NCI-H2171 (cell line): ENCODE results near the gene COL3A1.

Experiments used
- DNase-seq: peaks from one replicate; lab custom pipeline; 2025; lab: John Stamatoyannopoulos, UW

COL3A1 gene

GRCh38 chr2:189018631-189019030, 44.5 kb downstream of the COL3A1 start:
- DNase-seq = no peak

DNA sequence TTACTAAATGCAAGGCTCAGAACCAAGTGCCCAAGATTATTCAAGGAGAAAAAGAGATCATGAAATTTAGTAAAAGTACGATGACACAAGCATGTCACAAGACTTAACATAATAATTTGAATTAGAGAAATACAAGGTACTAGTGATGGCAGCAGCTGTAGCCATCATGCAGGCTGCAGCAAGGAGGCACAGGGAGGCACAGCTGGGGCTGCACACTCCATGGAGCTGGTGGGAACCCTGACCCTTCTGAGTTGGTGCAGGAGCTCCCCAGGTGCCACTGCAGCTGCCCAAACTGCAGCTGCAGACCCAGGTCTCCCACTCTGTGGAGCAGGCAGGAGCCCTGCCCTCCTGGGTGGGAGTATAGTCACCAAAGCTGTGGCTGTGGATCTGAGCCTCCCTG, 46.0 kb downstream of the COL3A1 start:
- no peak for DNase-seq

- DNase-seq = no peak
These were observed 47.9 kb downstream of the COL3A1 start for GRCh38 chr2:189022053-189022481.

- DNase-seq = no peak
These were observed 48.3 kb downstream of the COL3A1 start for GRCh38 chr2:189022492-189022891.

DNA sequence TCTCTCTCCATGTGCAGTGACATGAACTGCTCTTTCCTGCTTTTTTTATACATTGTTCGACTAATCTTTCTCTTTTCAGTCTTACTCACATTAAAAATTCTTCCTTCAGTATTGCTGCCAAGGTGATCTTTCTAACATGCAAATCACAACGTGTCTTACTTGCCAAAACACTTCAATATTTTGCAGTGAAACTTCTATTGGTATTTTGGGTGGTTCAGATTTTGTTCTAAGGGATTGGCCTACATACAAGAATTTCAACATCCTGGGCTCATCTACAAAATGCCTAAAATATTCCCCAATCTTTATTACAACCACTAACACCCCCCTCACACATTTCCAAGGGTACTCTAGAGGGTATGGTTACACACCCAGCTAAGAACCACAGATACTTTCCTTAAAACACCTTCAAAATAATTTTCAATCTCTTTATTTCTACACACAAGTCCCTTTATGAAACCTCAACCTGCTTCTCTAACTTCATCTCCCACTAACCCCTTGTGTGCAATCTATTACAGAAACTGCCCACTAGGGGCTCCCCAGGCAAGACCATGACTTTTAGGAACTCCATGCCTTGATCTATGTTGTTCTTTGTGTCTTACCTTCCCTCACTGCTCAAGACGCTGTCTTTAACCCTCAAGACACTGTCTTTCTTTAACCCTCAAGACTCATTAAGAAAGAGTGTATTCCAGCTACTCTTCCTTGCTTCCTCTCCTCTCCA, 50.9 kb downstream of the COL3A1 start:
- DNase-seq = no peak

DNA sequence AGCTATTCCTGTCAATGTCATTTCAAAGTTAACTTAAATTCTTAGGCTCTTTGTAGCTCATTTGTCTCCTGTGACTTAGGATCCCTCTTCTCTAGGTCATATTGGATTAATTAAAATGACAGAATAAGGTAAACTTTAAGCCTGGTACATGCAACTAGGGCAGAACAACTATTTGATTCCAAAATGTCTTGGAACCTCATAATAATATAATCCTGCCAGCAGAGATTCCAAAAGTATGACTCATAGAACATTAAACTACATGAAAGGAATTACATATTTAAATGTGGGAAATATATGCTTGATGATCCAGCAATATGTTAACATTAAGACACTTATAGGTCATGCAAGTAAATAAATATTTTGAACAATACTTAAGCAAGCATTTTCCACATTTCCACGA, 63.3 kb downstream of the COL3A1 start:
- no peak for DNase-seq

DNA sequence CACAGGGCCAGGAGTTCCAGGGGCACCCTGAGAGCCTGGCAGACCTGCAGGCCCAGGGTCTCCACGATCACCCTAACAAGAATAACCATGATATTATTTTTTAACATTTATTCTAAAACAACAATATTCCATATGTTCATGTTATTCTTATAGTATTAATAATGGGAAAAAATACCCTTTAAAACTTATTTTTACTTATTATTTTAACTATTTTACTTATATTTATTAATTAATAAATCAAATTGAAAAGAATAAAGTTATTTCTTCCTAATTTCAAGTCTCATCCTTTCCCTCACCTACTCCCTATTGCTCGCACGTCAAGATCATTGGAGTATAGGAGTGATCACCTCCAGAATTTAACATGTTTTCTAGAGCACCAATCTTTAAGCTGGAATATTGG, 71.7 kb downstream of the COL3A1 start:
- no peak for DNase-seq

GRCh38 chr2:189046320-189046719, 72.1 kb downstream of the COL3A1 start:
- no peak for DNase-seq

DNA sequence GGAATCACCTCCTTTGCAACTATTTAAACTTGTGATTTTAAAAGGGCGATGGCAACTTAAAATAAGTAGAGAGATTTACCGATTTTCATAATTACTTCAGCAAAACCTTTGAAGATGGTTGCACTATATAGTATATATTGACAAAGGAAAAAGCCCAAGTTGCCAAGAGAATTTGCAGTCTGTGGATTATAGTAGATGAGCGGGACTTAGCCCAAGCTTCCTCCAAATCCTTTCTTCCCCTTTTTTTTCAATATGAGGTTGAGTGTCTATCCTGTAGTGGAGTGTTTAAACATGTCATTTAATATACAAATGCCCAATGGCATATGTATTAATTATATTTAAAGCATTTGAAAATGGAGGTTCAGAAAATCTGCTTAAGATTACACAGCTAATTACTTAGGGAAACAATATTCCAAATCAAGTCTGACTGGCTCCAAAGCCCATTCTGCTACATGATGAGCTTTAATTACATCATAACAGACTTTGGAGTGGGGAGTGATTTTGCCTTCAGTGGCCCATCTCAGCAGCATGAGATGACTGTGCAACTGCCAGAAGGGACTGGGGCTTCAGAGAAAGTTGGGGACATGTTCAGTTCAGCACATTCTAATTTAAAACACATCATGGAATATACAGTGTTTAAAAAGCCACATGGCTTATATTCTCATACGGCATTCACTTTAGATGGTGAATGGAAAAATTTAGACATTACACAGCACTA, 73.2 kb downstream of the COL3A1 start:
- no peak for DNase-seq

GRCh38 chr2:189048189-189048588, 74.0 kb downstream of the COL3A1 start:
- DNase-seq = no peak

DNA sequence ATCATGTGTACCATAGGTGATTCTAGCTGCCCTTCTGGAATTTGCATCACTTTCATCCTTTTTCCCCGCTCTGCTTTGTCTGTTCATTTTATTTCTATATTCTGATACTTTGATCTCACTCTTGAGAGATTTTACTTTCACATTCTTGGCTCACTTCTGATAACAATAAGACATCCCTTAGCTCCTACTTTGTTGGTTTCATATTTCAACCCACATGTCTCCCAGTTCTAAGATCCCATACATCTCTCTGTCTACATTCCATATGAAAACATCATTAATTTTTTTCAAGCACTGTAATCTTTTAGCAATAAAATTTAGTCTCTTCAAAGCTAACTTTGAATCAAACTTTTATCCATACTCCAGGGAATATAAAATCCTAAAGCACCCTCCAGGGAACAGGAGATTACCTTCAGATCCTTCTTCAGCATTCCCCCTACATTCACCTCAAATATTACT, 75.6 kb downstream of the COL3A1 start:
- no peak for DNase-seq

DNA sequence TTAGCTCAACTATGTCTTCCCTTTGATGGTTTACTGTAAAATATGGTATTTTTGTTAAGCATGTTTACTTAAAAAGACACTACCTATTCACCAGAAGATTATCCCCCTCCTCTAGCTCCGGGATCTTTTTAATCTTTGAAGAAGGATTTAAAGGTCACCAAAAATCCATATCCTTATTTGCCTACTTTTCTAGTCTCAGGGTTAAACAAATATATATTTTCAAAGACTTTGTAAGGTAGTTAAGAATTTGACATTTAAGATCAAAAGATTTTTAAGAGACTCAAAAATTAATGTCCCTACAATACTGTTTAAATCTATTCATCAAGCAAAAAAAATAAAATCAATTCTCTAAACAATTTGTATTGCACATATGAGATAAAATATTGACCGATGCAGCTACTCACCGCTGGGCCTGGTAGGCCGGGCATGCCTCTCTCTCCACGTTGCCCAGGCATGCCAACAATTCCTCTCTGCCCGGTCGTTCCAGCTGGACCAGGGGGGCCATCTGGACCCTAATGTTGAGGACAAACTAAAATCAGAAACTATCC, 76.1 kb downstream of the COL3A1 start:
- DNase-seq = no peak

DNA sequence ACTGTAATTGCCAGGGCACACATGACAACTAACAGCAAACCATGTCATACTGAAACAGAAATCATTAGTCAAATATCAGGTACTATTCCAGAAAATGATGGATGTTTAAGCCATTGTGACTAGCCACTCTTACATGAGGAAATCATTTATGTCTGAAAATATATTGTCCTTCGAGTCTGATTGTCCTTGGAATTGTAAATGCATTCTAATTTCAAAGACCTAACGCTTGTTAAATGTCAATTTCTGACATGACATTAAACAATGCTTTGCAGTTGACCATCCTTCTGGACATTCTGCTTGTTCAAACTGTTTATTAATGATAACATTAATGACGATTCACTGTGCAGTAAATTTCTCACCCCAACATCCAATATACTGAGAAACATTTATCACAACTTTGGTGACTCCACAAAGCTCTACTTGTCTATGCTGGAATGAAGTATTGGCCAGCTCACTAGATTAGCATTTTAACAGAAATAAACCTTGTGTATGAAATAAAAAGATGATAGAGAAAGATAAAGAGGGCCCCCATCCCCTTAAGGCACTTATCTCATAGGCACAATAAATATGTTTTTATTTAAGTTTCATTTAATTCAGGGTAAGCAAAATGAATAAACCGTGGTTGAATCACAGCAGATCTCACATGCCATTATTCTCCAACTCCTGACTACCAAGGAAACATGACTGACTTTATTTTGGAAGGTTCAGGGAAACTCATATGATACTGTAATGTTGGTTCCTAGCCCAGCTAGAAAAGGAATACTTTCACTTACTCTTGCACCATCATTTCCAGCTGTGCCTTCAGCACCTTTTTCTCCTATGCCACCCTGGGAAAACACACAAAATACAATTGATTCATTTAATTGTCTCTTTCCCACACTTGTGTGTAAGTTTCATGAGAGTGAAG, 82.3 kb downstream of the COL3A1 start:
- no peak for DNase-seq

DNA sequence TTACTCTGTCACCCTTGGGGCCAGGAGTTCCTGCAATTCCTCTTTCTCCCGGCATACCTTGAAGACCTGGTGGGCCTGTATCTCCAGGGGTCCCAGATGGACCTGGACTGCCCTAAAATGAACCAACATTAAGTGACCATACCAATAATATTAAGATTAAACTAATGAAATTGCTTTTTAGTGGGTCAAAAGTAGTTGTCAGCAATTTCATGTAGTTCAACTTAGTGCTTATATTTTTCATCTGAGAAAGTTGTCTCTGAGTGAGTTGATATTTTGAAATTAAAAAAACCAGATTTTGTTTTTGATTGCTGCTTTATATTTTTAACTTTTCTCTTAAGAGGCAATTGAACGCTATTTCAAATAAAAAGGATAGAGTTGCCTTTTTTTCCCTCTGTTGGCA, 83.1 kb downstream of the COL3A1 start:
- no peak for DNase-seq

DNA sequence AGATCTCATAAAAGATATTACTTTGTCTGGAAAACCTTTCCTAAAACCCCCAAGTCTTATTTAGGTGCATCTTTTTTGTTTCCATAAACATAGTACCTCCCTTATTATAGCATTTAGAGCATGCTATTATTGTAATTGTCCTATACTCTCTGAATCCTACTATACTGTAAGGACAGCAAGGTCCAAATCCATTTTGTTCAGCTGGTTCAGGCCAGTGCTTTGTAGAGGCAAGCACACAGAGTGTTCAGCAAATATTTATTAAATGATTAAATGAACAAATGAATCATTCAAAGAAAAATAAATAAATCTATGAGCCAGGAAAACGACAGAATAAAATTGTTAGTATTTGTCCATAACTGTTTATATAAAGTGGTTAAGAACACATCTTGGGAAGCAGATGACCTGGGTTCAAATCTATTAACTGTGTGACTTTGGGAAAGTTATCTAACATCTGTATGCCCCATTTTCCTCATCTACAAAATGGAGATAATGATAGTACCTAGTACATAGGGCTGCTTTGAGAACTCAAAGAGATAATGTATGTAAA, 86.0 kb downstream of the COL3A1 start:
- no peak for DNase-seq
